HG02884 (cell line): ENCODE measurements around the gene LSG1.
A peak's percentile ranks its signal among the peaks of the same experiment; 100 is the strongest.
"Not testable (repeated sequence)": the region's sequence is repeated elsewhere in the genome, so short reads cannot be mapped to it uniquely, and the experiment has no call there.

Experiments used
- ATAC-seq: cut with Tn5 transposase; IDR thresholded peaks from one replicate; pipeline ENCODE4 v1.9.1; 2021; ENCODE audit warnings: mild to moderate bottlenecking, moderate library complexity; ENCODE audit not compliant: unreplicated experiment

LSG1 gene

GRCh38 chr3:194658477-194659242, 13.3 kb downstream of the LSG1 start:
- no peak for ATAC-seq

DNA sequence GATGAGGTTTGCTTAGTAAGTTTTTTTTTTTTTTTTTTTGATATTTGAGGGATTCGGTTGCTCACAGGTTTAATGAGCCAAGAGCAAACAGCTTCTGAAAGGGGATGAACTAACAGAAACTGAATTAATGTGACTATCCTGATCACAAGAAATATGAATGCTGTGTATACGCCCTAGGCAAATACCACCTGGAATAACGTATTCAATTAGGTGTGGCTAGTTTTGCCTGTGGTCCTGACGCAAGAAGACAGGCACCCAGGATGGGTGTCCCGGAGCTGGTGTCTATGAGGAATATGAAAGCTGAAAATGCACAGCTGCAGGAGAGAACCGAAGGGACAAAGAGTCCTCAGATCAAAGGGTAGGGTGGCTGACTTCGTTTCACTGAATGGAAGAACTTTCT, 14.6 kb downstream of the LSG1 start:
- no peak for ATAC-seq

GRCh38 chr3:194654443-194654842, 17.5 kb downstream of the LSG1 start:
- ATAC-seq = no peak

DNA sequence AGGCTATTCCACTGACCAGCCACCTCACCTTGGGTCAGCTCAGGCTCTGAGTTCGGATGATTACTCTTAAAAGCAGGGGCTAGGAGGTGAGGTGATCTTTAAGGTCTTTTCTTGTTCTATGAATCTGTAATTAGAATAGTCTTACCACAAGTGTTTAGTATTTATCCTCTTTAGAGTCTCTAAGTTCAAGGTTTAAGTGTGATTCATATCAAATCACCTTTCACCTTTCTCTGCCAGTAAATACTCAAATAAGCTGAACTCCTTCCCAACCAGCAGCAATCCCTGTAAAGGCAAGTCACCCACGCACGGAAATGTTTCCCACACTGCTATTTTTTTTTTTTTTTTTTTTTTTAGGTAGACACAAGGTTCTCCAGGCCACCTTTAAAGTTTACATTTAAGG, 24.2 kb downstream of the LSG1 start:
- no peak for ATAC-seq

- ATAC-seq = no peak
Observed at GRCh38 chr3:194642769-194643168, 29.2 kb downstream of the LSG1 start.

- no peak for ATAC-seq
Observed at GRCh38 chr3:194640829-194641228, 31.2 kb downstream of the LSG1 start.

DNA sequence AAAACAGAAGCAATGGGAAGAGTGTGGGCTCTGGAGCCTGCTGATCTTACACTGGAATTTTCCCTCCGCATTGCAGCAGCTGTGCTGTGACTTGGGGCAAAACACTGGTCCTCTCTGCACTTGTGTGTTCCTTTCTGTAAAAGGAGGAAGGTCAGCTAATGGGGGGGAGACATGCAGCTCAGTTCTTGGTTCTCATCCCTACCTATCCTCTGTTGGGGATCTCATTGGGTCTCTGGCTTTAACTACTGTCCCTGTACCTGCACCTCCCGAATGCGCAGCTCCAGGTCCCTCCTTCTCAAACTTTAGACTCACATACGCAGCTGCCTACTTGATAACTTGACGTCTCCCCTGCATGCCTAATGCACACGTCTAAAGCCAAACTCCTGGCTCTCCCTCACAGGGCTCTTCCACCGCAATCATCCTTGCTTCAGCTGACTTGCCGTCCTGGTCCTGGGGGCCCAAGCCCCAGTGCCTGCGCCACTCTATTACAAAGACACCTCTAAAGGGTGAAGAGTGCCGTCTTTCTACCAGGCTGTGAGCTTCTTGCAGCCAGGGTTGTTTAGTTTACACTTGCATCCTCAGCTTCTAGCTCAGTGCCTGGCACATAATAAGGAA, 32.9 kb downstream of the LSG1 start:
- no peak for ATAC-seq

DNA sequence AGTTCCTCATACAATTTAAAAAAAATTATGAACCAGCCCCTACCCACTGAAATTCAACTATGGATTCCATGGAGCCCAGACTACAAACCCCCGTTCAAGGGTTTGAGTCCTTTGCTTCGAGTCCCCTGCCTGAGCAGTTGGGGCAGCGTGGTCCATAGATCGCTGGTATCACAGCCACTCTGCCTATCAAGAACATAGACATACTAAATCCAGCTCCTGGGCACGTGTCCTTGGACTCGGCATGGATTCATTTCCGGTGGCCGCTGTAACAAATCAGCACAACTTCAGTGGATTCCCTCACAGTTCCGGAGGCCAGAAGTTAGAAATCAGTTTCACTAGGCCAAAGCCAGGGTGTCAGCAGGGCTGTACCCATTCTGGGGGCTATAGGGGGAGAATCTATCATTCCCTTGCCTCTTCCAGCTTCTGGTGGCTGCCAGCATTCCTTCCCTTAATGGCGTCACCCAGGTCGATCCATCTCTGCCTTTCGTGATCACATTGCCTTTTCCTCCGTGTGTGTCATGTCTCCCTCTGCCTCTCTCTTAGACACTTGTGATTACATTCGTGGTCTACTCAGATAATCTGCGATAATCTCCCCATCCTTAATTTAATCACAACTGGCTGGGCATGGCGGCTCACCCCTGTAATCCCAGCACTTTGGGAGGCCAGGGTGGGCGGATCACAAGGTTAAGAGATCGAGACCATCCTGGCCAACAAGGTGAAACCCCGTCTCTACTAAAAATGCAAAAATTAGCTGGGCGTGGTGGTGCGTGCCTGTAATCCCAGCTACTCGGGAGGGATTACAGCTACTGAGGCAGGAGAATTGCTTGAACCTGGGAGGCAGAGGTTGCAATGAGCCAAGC, 34.2 kb downstream of the LSG1 start:
- ATAC-seq = no peak

DNA sequence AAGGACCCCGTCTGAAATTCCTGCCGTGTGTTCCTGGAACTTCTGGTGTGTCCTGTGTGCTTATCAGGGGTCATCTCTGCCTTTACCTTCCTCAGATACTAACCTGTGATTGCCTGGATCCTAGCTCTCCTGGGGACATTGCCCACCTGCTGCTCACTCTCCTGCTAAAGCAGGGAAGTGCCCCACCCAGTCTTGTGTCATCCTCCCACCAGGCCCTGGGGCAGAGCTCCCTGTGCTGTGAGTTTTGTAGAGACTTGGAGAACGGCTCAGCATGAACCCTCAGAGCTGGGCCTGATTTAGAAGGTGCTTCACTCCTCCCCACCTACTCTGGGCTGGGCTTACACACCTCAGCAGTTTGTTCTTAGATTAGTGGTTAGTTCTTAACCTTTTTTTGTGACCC, 34.9 kb downstream of the LSG1 start:
- ATAC-seq = no peak

- ATAC-seq = peak; percentile 63
Observed at GRCh38 chr3:194633349-194634004, 38.5 kb downstream of the LSG1 start, which contains the start of gene TMEM44. TMEM44 (minus strand) TSS chr3:194633419; CDS start chr3:194633215, 204 bp downstream.

- ATAC-seq = peak; percentile 43
Observed at GRCh38 chr3:194632809-194633348, 39.1 kb downstream of the LSG1 start.

GRCh38 chr3:194632226-194632808, 39.7 kb downstream of the LSG1 start:
- no peak for ATAC-seq

- ATAC-seq = no peak
Observed at GRCh38 chr3:194631696-194632095, 40.3 kb downstream of the LSG1 start.

- not testable (repeated sequence) for ATAC-seq
Observed at GRCh38 chr3:194630681-194631080, 41.3 kb downstream of the LSG1 start.

- no peak for ATAC-seq
Observed at GRCh38 chr3:194624956-194625355, 47.0 kb downstream of the LSG1 start.

DNA sequence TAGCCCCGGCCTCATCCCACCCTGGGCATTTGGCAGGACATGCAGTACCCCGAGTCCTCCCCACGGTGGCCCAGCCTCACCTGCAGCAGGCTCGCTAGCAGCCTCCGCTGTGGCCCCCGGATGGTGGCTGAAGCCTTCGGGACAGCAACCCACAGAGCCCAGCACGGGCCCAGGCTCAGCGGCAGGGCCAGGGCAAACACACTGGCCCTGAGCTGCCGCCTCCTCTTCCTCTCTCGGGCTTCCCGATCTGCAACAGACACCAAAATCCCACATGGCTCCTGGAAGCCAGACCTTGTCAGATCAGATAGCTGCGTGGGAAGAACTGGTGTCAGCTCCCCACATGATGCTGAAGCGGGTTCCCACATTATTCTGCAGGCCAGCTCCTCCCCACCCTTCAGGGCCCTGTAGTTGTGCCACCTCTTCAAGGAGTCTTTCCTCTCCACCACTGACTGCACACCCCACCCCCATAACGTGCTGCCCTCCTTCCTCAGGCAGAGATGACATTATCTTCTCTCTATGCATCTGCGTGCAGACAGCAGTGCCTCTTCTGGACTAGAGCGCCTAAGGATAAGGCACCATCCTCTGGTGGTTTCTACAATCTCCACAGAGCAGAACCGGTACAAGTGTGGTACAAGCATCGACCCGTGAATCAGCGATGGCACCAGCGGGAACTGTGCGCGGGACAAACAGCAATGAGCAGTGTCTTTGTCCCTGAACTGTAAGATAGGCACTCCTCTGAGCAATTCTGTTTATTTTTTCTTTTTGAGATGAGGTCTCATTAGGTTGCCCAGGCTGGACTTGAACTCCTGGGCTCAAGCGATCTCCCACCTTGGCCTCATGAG, 48.3 kb downstream of the LSG1 start:
- no peak for ATAC-seq

DNA sequence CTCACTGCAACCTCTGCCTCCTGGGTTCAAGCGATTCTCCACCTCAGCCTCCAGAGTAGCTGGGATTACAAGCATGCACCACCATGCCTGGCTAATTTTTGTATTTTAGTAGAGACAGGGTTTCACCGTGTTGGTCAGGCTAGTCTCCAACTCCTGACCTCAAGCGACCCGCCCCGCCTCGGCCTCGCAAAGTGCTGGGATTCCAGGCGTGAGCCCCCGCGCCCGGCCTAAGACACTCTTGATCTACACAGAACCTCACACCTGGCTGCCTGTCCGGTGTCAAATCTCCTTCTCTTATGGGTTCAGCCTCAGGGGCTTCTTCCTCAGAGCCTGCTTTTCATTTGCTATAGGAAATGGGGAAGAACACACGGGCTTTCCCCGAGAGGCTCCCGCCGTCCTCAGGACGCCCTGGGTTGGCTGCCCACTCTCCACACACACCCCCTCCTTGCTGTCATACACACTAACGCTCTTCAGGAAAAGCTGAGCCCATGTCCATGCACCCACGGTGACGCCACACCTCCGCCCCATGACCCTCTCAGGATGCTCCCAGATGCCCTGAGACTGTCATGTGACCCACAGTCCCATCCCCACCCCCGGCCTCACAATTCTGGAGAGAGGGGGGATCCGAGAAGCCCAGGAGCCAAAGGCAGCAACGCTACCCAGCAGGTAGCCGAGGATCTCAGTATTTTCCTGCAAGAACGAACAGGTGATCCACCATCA, 49.2 kb downstream of the LSG1 start:
- ATAC-seq = no peak

DNA sequence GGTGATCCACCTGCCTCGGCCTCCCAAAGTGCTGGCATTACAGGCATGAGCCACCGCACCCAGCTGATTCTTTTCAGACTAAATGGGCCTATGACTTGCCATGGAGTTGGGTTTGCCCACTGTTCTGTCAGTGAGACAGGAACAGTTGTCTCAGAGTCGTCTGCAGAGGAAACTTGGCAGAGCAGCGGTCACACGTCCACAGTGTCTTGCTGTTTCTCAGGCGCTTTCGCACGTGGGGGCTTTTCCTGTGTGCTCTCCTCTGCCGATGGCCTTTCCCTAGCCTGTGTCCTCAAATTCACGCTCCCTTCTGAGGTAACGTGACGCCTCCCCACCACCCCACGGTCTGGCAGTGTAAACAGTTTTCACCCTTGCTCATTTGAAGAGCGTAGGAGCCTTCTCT, 50.0 kb downstream of the LSG1 start:
- ATAC-seq = no peak

GRCh38 chr3:194620196-194620595, 51.8 kb downstream of the LSG1 start:
- no peak for ATAC-seq
